T-helper 2 cell treated with Interferon-gamma antibody and Interleukin-4, amounts not matched to agents 5 μg/mL and 100 μg/mL, for 36 hours (primary cell): Measurements from ENCODE around the gene CRTAC1.

Source experiments
- DNase-seq: peaks from one replicate; pipeline ENCODE4 v3.0.0; 2021; ENCODE audit warnings: low spot score
- H3K27ac Mint-ChIP-seq: one replicate; pipeline ENCODE4 v1.8.0; 2021; ENCODE audit warnings: mild to moderate bottlenecking, mixed read lengths
- H3K27me3 Mint-ChIP-seq: one replicate; pipeline ENCODE4 v1.8.0; 2021; ENCODE audit warnings: low read depth, mixed read lengths
- H3K36me3 Mint-ChIP-seq: one replicate; pipeline ENCODE4 v1.8.0; 2021; ENCODE audit warnings: low read depth, mixed read lengths
- H3K4me1 Mint-ChIP-seq: one replicate; pipeline ENCODE4 v1.8.0; 2021; ENCODE audit warnings: low read depth, mixed read lengths
- H3K4me3 Mint-ChIP-seq: one replicate; pipeline ENCODE4 v1.8.0; 2022; ENCODE audit warnings: mild to moderate bottlenecking, moderate library complexity, mixed read lengths
- H3K9me3 Mint-ChIP-seq: one replicate; pipeline ENCODE4 v1.8.0; 2021; ENCODE audit warnings: mixed read lengths

The CRTAC1 gene

GRCh38 chr10:97883092-97883485 lies 147.3 kb downstream of the CRTAC1 start:
- Mint-ChIP-seq H3K27me3 (peaks cover 5% of the 10 kb centered on the region), H3K4me1 (no peaks in the 10 kb centered on the region), H3K9me3 (no peaks in the 10 kb centered on the region), H3K27ac (no peak overlapping the region), H3K36me3 (no peaks in the 10 kb centered on the region), H3K4me3 (no peak overlapping the region)
- DNase-seq, result no peak

DNA sequence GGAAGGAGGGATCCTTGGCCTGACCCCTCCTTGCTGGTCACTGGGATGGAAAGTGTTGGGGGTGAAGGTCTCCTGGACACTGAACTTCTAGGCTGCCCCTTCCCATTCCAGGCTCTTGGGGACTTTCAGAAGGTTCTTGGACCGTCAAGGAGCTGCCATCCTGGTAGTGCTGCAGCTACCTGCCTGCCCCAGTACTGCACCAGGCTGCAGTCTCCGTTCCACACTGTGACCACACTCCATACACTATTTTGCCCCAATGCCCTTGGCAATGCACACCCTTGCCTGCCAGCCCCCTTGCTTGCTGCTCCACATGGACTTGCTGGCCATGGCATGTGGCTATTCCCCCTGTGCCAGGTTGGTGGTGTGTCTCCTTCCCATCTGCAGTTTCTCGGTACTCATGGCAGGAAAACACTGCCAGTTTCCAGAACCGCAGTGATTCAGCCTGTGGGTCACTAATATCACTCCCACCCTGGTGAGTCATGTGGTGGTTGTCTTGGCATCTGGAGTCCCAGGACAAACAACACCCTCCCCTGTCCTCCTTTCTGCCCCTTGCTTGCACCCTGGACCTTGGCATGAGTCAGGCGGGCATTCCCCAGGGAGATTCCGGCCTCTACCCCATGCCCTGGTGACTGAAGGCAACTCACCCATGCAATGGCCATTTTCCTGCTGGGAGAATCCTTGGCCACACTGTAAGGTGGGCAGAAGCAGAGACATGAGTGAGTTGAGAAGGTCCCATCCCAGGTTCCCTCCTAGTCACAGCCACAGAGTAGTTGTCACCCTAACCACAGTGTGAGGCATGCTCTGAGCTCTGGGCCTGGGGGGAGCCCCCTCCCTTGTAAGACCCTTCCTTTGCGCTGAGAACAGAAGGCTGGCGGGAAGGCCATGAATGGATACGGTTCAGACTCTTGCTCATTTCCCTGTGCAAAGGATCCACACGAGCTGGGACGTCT lies 148.0 kb downstream of the CRTAC1 start:
- Mint-ChIP-seq H3K4me3 (no peak overlapping the region), H3K36me3 (no peaks in the 10 kb centered on the region), H3K9me3 (no peaks in the 10 kb centered on the region)

DNA sequence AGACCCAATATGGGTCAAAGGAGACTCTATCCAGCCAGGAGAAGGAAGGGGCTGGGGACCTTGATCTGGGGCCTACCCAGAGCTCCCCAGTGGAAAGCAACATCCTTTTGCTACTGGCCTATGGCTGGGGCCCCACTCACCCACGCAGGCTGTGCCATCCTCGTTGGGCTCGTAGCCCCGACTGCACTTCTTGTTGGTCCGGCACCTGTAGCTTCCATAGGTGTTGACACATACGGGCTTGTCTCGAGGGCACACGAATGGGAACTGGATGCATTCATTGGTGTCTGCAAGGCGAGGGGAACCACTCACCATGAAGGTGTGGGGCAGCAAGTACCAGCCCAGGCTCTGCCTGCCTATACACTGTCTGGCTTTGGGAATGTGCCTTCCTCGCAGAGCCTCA lies 150.3 kb downstream of the CRTAC1 start:
- Mint-ChIP-seq H3K27ac (no peak overlapping the region), H3K27me3 (peaks cover 1% of the 10 kb centered on the region), H3K9me3 (no peaks in the 10 kb centered on the region), H3K4me1 (no peaks in the 10 kb centered on the region), H3K36me3 (no peaks in the 10 kb centered on the region), H3K4me3 (no peak overlapping the region)
- DNase-seq, result no peak

More for the DNA sequence above, 148.0 kb downstream of the CRTAC1 start:
- Mint-ChIP-seq H3K27ac (no peak overlapping the region), H3K27me3 (peaks cover 5% of the 10 kb centered on the region), H3K4me1 (no peaks in the 10 kb centered on the region)
- no peak for DNase-seq

DNA sequence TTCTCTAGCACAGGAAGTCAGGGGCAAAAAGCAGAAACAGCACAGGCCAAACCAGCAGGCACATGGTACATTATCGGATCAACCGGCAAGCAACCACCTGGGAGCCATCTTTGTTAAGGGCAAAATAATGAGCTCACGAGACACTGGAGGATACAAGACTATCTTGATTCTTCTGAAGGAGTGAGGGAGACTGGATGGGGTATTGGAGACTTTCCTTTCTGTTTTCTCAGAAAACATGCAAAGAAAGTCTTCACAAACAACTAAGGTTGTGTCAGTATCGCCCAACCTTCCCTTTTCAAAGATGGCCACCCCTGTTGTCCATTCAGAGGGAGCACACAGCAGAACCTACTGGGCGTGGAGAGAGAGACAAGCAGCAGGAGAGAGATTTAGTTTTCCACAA lies 151.2 kb downstream of the CRTAC1 start:
- no peaks in the 10 kb centered on the region for H3K4me1 Mint-ChIP-seq
- H3K9me3 Mint-ChIP-seq, result no peaks in the 10 kb centered on the region
- DNase-seq, result no peak
- H3K36me3 Mint-ChIP-seq, result no peaks in the 10 kb centered on the region
- no peaks in the 10 kb centered on the region for H3K27me3 Mint-ChIP-seq
- H3K4me3 Mint-ChIP-seq, result no peak overlapping the region
- no peak overlapping the region for H3K27ac Mint-ChIP-seq

GRCh38 chr10:97876402-97876801 lies 154.0 kb downstream of the CRTAC1 start:
- peaks cover 6% of the 10 kb centered on the region for H3K27me3 Mint-ChIP-seq
- H3K4me1 Mint-ChIP-seq, result no peaks in the 10 kb centered on the region
- H3K4me3 Mint-ChIP-seq, result no peak overlapping the region
- H3K9me3 Mint-ChIP-seq, result no peaks in the 10 kb centered on the region
- H3K27ac Mint-ChIP-seq, result no peak overlapping the region
- H3K36me3 Mint-ChIP-seq, result no peaks in the 10 kb centered on the region
- DNase-seq, result no peak

GRCh38 chr10:97875391-97875790 lies 155.0 kb downstream of the CRTAC1 start:
- Mint-ChIP-seq H3K4me1 (no peaks in the 10 kb centered on the region), H3K4me3 (no peak overlapping the region), H3K27me3 (peaks cover 13% of the 10 kb centered on the region), H3K36me3 (no peaks in the 10 kb centered on the region), H3K27ac (no peak overlapping the region), H3K9me3 (no peaks in the 10 kb centered on the region)
- DNase-seq, result no peak

GRCh38 chr10:97874332-97874731 lies 156.1 kb downstream of the CRTAC1 start:
- Mint-ChIP-seq H3K27me3 (peaks cover 21% of the 10 kb centered on the region), H3K4me3 (no peak overlapping the region), H3K9me3 (no peaks in the 10 kb centered on the region), H3K27ac (no peak overlapping the region), H3K4me1 (peaks cover 5% of the 10 kb centered on the region), H3K36me3 (no peaks in the 10 kb centered on the region)
- DNase-seq, result no peak

DNA sequence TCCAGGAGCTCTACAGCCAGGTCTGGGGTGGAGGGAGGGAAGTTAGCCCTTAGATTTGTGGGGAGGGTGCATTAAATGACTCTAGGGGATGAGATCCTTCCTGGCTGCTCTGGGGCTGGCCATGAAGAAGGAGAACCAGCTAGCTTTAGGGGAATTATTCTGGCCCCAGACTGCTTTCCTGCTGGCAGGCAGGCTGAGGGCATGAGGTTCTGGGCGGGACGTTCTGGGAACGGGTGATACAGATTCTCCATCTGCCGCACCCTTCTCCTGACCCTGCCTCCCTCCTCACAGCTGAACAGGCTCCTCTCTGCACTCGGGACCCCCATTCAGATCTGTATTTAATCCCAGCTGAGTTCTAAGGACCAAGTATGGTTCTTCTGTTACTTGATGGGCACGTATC lies 156.9 kb downstream of the CRTAC1 start:
- Mint-ChIP-seq H3K4me3 (no peak overlapping the region), H3K36me3 (no peaks in the 10 kb centered on the region), H3K27ac (no peak overlapping the region), H3K27me3 (peaks cover 21% of the 10 kb centered on the region), H3K4me1 (peaks cover 12% of the 10 kb centered on the region), H3K9me3 (no peaks in the 10 kb centered on the region)
- no peak for DNase-seq

DNA sequence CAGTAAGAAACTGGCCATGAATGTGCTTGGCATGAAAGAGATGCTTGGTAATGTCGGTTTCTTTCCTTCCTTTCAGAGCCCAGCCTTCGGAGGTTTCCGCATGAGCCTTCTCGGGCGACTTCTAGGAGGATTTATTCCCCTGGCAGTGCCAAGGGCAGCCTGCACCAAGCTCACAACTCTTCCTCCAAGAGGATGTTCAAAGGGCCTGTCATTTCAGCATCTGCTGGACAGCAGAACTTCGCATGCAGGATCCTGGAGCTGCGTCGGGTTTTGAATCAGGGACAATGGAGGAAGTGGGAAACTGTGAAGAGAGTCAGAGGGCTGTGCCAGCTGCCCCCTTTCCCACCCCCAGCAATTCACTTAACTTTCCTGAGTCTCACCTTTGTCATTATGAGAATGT lies 159.4 kb downstream of the CRTAC1 start:
- no peak overlapping the region for H3K4me3 Mint-ChIP-seq
- peaks cover 12% of the 10 kb centered on the region for H3K4me1 Mint-ChIP-seq
- peaks cover 21% of the 10 kb centered on the region for H3K27me3 Mint-ChIP-seq
- no peak for DNase-seq
- H3K36me3 Mint-ChIP-seq, result no peaks in the 10 kb centered on the region
- H3K27ac Mint-ChIP-seq, result no peak overlapping the region
- no peaks in the 10 kb centered on the region for H3K9me3 Mint-ChIP-seq

GRCh38 chr10:97869091-97870042 lies 161.1 kb downstream of the CRTAC1 start:
- Mint-ChIP-seq H3K27me3 (peaks cover 21% of the 10 kb centered on the region), H3K4me1 (peaks cover 12% of the 10 kb centered on the region), H3K4me3 (no peak overlapping the region), H3K36me3 (no peaks in the 10 kb centered on the region), H3K9me3 (no peaks in the 10 kb centered on the region), H3K27ac (peak overlapping the region; percentile 10)
- DNase-seq, result peak; percentile 77

DNA sequence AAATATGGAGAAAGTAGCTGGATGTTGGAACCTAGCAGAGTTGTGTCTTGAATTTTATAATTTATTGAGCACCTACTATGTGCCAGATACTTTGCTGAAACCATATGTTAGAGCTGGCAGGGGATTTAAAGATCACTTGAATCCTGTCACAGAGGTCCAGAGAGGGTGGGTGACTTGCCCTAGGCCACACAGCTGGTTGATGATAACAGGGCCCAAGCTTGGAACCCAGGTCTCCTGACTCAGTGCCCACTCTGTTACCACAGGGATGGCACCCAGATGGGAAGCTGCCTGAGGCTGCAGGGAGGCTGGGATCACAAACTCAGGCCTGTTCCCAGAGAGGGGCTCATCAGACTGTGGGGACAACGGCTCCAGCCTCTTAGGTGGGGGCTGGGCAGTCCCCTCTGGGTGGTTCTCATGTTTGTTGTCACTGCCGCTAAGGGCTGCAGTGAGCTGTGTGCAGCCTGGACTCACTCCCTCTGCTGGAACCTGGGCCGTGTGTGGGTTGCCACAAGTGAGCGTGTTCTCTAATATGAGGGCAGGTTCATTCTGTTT lies 162.2 kb downstream of the CRTAC1 start:
- Mint-ChIP-seq H3K36me3 (no peaks in the 10 kb centered on the region), H3K27ac (no peak overlapping the region), H3K27me3 (peaks cover 21% of the 10 kb centered on the region), H3K9me3 (no peaks in the 10 kb centered on the region), H3K4me3 (no peak overlapping the region), H3K4me1 (peaks cover 12% of the 10 kb centered on the region)
- no peak for DNase-seq

DNA sequence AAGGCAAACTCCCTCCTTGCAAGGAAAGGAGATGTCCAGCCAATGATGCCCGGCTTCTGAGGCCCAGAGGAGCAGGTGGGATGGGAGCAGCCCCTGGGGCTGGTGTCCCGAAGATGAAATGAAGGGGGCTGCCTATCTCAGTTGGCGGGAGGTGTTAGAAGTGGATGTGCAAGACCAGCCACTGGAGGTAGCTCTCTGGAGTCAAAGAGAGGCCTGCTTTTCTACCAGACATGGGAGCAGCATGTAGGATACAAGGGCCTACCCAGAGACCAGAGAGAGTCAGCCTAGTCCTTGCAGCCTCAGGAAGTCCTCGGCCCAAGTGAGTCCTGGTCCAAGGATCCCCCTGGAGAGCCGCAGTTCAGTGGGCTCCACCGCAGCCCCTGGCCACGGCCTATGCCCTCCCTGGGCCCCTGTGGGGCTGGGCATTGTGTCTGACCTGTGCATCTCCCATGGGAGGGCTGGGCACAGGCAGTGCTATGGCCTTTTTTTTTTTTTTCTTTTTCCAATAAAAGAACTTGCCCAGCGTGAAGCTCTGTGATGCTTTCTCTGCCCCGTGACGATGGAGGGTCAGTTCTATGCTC lies 163.1 kb downstream of the CRTAC1 start:
- DNase-seq, result no peak
- Mint-ChIP-seq H3K9me3 (no peaks in the 10 kb centered on the region), H3K27me3 (peaks cover 18% of the 10 kb centered on the region), H3K36me3 (no peaks in the 10 kb centered on the region), H3K4me1 (peaks cover 12% of the 10 kb centered on the region), H3K4me3 (no peak overlapping the region), H3K27ac (no peak overlapping the region)

GRCh38 chr10:97866524-97867219 lies 163.7 kb downstream of the CRTAC1 start:
- Mint-ChIP-seq H3K9me3 (no peaks in the 10 kb centered on the region), H3K27me3 (peaks cover 18% of the 10 kb centered on the region), H3K36me3 (no peaks in the 10 kb centered on the region), H3K4me1 (peaks cover 12% of the 10 kb centered on the region), H3K4me3 (no peak overlapping the region), H3K27ac (no peak overlapping the region)
- DNase-seq, result no peak
